ENCODE measurements around the gene MINDY4. TPM values are rescaled to one million over a fixed set of nuclear protein-coding genes. Genes with fewer than 3 reads are reported as not detected.

MINDY4 gene
- polyA plus RNA-seq, 4 donors: 9.9 to 14.8 (median 10.2) TPM

DNA sequence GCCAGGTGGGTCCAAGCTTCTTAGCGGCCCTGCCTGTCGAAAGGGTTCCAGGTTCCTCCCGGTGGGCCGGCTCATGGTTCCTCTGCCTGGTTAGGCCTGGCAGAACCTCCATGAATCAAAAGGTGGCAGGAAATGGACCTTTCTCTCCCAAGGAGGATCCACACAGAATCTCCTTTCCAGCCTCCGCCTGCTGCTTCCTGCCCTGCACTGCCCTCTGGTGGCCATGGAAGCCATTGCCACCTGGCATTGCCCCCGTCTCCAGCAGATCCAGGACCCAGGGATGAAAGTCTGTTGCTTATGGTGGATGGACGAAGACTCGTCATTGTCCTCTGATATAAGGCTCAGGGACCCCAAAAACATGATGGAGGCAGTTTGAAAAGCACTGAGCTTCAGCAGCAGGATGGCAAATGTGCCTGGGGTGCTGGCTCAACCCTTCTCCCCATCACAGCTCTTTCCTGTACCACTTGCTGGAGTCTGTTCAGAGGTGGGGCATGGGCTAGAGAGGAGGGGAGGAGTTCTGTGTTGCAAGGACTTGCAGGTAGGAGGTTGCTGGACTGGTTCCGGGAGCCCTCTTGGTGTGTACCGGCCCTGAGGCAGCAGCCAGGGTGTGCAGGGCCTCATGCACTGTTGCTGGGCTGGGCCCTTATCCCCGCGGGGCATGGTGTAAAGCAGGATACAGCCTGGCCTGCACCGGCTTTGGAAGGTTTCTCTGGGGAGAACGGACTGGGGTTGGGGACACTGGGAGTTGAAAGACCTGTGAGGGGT lies 30.6 kb upstream of the MINDY4 start:
- DNase-seq (ENCODE audit: low read depth in 4 of 4, low spot score in 2 of 4): no peak

DNA sequence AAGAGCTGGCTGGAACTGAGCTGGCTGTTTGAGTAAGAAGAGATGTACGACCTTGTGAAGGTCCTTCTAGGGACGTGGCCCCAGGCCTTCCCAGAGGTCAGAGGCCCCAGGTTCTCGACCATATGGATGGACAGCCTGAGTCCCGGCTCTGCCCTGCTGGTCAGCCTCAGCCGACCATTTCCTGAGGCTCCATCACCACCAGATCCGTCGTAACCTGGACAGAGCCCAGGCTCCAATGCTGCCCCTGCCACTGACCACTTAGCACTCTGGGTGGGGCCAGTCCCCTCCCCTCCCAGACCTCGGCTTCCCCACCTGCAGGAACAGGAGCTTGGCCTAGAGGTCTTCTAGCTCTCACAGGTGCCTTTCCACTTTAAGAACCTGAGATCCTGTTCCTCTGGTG lies 29.9 kb upstream of the MINDY4 start:
- no peak for DNase-seq (ENCODE audit: low read depth in 4 of 4, low spot score in 2 of 4)

DNA sequence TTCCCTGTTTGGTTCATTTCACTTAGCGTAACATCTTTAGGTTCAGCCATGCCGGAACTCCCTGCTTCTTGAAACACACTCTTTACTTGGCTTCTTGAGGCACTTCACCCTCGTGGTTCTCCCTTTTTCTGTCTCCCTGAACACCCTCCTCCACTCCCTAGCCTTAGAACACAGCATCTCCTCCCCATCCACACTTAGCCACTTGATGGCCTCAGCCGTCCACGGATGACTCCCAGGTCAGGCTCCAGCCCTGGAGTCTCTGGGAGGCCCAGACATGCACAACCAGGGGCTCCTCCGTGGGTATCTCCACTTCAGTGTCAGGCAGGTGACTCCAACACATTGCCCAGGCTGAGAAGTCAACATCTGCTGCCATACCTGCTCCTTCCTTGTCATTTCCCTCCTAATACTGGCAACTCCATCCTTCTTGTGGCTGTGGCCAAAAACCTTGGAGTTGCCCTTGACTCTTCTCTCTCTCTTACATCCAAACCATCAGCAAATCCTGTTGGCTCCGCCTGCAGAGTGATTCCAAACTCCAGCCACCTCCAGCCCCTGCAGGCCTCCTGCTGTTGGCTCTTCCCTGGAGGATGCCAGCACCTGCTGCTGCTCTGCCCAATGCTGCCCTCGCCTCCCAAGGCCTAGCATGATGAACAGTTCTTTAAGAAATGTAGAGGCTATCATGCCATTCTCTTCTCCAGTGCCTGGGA lies 27.7 kb upstream of the MINDY4 start:
- DNase-seq (ENCODE audit: low read depth in 4 of 4, low spot score in 2 of 4): no peak

DNA sequence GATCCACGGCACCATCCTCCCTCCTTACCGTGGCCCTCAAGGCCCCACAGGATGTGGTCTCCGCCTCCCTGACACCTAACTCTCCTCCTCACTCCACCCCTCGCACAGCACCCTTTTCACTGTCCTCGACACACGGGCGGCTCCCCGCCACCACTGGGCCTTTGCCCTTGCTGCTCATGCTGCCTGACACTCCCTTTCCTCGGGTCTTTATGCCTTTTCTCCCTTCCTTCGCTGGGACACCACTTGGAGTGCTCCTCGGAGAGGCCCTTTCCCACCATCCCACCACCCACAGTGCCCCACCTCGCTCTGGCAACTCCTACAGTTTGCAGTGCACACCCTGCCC lies 27.2 kb upstream of the MINDY4 start:
- DNase-seq (ENCODE audit: low read depth in 4 of 4, low spot score in 2 of 4): no peak

DNA sequence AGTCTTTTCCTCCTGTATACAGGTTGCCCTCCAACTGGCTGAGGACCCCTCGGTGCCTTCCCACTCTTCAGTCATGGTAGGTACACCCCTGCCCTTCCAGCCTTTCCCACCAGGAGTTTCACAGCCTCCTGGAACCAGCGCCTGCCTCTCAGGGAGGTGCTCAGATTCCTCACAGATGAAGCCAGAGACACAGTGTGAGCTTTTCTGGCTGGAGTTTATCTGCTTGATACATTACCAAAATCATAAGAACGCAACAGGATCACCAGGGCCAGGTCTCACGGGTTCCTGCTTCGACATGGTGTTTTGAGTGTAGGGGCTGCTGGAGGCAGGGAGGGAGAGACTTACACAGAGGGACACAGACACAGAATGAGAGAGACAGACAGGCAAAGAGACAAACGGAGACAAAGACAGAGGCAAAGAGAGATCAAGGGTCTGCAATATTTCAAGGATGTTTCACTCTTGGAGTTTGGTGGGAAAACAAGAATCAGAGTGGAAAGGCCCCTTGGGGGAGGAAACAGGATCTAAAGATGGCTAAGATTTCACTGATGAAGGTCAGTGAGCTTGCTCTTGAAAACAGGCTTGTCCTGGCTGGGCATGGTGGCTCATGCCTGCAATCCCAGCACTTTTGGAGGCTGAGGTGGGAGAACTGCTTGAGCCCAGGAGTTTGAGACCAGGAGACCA lies 25.8 kb upstream of the MINDY4 start:
- no peak for DNase-seq (ENCODE audit: low read depth in 4 of 4, low spot score in 2 of 4)

DNA sequence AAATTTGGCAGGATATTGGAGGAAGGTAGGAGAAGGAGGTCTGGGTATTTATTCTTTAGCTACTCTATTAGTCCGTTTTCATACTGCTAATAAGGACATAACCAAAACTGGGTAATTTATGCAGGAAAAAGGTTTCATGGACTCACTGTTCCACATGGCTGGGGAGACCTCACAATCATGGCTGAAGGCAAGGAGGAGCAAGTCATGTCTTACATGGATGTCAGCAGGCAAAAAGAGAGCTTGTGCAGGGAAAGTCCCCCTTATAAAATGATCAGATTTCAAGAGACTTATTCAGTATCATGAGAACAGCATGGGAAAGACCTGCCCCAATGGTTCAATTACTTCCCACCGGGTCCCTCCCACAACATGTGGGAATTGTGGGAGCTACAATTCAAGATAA lies 21.2 kb upstream of the MINDY4 start:
- no peak for DNase-seq (ENCODE audit: low read depth in 4 of 4, low spot score in 2 of 4)

DNA sequence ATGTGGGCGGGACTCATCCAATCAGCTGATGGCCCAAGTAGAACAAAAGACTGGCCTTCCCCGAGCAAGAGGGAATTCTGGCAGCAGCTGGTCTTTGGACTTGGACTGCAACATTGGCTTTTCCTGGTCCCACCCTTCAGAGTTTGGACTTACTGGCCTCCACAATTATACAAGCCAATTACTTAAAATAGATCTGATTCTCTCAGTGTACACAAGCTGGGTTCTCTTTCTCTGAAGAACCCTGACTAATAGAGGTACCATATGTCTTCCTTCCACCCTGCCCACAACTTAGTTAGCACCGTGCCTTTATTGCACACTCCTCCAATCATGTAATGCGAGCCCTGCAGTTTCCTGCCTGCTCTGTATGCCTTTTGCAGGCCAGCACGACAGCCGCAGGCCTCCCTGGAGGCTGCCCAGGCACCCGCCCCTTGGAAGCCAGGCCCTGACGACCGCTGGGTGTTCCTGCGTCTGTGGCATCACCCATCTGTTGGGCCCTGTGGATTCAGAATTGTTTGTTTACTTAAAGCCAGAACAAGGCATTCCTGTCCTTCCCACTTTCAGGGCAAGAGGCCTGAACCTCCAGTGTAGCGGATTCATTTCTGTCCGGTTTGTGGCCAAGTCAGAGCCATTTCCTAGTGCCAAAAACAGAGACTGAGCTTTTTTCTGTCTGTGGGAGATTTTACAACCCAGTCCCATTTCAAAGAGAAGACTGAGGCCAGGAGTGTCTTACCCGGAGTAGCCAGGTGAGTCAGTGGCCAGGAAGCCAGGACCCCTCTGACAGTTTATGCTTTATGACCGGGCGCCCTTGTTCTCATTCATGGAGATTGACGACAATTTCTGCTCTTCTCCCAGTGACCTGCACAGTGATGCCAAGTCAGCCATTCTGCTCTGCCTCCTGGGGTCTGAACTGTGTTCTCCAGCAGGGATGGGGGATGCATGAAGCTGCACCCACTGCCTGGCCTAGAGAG lies 20.2 kb upstream of the MINDY4 start:
- DNase-seq (ENCODE audit: low read depth in 4 of 4, low spot score in 2 of 4): no peak

DNA sequence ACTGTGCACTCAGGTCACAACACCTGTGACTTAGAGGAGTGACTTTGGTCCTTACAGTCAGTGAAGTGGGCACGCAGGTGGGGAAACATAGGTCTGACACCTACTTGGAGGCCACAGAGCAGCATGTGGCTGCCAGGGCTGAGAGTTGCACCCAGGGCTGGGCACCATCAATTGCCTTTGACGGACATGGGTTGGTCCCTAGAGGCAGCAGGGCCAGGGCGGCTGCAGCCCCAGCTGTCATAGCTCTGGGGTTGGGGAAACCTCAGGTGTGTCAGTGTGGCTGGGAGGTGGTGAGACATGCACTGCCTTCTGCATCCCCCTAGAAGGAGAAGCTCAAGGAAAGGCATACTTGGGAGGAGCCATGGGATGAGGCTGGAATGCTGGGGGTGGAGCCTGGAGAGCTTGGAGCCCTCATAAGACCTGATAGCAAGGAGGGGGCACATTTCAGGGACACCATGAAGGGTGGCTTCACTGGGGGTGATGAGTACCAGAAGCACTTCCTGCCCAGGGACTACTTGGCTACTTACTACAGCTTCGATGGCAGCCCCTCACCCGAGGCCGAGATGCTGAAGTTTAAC lies 19.4 kb upstream of the MINDY4 start, which contains the start of gene INMT:
Gene INMT (plus strand): TSS at position 440 of the 578 bp plus-strand sequence. CDS start 16 bp downstream, at position 456.
- DNase-seq (ENCODE audit: low read depth in 4 of 4, low spot score in 2 of 4): no peak

DNA sequence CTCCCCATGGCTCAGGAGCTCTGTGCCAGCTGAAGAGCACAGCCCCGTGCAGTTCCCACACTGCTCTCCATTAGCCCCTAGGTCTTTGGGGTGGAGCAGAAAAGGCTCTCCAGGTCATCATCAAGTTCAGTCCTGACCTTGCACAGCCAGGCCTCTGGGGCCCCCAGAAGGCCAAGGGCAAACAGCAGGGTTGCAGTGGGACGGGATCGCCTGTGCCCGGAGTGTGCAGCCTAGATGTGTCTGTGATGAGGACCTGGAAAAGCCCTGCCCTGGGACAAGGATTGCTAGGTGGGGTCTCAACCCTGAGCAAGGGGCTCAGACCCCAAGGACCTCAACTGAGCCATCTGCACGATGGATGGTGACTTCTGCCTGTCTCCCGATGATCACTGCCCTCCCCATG lies 18.7 kb upstream of the MINDY4 start:
- DNase-seq (ENCODE audit: low read depth in 4 of 4, low spot score in 2 of 4): no peak

DNA sequence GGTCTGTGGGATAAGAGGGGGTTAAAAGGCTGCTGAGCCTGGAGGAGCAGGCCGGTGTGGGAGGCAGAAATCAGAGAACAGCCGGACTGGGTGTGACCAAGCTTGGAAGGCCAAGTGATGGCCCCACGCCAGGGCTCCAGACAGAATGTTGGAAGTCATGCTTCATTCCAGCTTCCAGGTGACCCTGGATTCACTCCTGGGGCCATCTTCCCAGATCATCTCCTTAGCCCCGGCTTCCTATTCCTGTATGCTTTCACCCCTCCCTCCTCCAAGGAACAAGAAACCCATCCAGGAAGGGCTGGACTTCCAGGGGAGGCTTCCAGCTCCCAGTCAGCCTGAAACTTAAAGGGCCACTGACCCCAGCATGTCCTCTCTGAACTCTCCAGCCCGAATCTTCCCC lies 18.2 kb upstream of the MINDY4 start:
- DNase-seq (ENCODE audit: low read depth in 4 of 4, low spot score in 2 of 4): no peak

DNA sequence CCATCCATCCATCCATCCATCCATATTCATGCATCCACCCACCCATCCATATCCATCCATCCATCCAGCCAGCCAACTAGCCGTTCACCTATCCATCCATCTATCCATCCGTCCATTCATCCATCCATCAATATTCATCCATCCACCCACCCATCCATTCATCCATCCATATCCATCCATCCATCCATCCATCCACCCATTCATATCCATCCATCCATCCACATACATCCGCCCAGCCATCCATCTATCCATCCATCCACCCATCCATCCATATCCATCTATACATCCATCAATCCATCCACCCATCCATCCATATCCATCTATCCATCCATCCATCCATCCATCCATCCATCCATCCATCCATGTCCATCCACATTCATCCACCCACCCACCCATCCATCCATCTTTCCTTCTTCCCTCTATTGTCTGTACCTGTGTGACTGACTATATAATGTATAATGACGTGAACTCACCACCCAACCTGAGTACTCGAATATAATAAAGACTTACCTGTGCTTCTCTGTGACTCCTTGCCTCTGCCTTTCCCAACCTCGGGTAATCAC lies 16.8 kb upstream of the MINDY4 start:
- no peak for DNase-seq (ENCODE audit: low read depth in 4 of 4, low spot score in 2 of 4)

DNA sequence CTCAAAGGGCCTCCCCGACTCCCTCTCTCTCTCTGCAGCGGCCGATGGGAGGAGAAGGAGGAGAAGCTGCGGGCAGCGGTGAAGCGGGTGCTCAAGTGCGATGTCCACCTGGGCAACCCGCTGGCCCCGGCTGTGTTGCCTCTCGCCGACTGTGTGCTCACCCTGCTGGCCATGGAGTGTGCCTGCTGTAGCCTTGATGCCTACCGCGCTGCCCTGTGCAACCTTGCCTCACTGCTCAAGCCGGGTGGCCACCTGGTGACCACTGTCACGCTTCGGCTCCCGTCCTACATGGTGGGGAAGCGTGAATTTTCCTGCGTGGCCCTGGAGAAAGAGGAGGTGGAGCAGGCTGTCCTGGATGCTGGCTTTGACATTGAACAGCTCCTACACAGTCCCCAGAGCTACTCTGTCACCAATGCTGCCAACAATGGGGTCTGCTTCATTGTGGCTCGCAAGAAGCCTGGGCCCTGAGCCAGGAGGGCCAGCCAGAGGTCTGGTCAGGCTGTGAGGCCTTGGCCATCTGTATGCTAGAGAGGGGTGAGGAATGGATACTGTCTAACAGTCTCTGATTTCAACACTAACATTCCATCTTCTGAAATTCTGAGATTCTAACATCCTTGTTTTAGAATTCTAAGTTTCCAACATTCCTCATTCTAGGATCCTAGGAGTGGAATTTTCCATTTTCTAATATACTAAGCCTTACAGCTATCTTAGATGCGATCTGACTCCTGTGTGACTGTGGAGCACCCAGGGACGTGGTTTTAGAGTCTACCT lies 15.6 kb upstream of the MINDY4 start:
- DNase-seq (ENCODE audit: low read depth in 4 of 4, low spot score in 2 of 4): no peak

DNA sequence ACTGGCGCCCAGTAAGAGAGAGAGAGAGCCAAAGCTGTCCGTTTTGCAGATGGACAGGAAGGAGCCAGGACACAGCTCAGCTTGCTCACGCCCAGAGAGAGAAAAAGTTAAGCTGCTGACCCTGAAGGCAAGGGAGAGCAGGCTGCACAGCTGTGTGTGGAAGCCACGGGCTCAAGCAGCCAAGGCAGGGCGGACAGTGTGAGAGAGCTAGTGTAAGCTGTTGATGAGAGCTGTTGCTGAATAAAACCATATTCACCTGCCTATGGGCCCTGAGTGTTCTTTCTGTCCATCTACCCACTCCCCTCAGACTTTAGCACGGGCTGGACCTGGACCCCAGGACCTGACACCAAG lies 13.9 kb upstream of the MINDY4 start:
- DNase-seq (ENCODE audit: low read depth in 4 of 4, low spot score in 2 of 4): no peak

DNA sequence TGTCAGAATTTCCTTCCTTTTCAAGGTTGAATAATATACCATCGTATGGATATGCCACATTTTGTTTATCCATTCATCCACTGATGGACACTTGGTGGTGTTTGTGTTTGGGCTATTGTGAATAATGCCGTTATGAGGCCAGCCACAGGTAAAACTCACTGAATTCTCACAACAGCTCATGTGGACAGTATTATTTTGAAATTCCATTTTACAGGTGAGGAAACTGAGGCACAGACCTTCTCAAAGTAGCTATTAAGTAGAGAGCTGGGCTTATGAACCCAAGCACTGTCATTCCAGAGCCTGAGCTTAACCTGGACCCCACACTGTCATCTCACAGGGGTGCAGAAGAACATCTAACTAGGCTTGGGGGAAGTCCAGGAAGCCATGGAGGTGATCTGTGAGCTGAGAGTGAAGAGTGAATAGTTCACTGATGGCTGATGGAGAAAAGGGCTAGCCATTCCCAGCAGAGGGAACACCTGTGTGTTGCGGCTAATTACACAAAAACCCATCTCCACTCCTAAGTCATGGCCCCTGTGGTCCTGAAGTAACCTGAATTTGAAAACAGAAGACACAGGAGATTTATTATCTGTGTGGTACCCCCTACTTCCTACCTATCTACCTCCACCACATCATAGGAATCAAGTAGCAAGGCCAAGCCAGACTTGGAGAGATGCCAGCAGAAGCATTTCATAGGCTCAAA lies 10.6 kb upstream of the MINDY4 start:
- DNase-seq (ENCODE audit: low read depth in 4 of 4, low spot score in 2 of 4): no peak

DNA sequence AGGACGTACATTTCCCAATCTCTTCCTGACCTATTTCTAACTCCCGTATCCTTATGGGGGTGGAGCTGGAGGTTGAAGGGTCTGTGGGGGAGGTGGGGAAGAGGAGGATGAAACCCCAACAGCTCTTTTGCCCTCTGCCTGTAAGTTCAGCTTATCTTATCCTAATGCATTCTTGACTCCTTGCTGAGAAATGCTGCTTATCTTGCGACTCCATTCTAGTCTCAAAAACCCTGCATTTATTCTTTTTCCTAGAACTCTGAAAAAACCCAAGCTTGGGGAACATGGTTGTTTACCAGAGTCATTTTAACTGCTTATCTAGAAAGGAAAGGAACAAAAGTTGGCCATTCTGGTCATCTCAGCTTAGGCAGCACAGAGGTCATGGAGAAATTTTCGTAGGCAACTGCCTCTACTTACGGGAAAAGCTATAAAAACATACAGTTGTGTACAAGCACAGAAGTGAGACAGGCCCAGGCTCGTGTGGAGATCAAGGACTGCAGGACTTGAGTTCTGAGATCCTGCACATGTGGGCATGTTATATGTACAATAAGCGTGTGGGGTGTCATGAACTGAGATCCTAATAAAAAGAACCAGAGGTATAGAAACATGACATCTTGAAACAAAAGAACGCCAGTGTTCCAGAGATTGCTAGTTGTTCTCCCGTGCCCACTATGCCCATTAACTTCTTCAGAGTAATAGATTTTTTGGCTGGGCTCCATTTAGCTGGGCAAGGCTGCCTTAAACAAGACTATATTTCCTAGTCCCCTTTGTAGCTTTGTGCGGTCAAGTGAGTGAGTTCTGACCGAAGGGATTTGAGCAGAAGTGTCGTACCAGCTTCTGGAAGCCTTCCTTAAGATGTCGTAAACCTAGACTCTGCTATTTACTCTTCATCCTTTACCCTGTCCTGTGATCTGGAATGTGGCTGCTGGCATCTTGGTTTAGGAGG lies 9.7 kb upstream of the MINDY4 start:
- DNase-seq (ENCODE audit: low read depth in 4 of 4, low spot score in 2 of 4): no peak

DNA sequence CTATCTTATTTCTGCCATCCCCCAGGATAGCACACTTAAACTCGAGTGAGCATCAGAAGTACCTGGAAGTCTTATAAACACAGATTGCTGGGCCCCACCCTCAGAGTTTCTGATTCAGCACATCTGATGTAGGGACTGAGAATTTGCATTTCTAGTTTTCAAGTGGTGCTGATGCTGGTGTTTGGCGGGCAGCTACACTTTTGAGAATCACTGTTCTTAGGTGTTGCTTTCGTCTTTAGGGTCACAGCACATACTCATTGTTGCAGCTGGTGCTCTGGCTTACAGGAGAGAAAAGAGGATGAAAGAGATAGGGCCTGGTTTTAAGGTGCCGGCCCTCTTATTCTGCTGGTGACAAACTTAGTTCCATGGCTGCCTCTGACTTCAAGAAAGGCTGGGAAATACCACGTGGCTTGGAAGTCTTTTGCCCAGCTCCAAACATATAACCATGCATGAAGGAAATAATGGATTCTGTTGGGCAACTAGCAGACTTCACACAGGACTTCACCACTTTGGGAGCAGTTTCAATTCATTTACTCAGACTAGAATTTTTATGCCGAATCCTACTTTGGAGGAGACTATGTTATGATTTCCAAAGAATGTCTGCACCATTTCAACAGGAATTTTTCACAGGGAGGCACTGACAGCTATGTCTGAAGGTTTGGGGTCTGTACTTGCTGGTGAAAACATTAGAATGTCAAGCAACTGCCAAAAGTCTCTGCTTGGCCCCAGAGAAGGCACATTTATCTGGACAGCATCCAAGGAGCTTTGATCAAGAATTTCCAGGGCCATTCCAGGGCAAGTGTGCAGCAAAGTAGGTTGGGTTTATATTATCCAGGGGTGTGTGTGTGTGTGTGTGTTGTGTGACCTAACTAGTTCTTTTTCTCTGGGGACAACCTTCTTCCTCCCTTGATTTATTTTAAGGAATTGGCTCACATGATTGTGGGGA lies 6.9 kb upstream of the MINDY4 start:
- no peak for DNase-seq (ENCODE audit: low read depth in 4 of 4, low spot score in 2 of 4)

Data from left renal cortex interstitium (tissue), 4 donors.